ENCODE measurements around the gene OR6J1. TPM values are rescaled to one million over a fixed set of nuclear protein-coding genes. Genes with fewer than 3 reads are reported as not detected.
"Not testable (repeated sequence)": the region's sequence is repeated elsewhere in the genome, so short reads cannot be mapped to it uniquely, and the experiment has no call there.

OR6J1 gene
- not detected in 2 replicates for total RNA-seq

DNA sequence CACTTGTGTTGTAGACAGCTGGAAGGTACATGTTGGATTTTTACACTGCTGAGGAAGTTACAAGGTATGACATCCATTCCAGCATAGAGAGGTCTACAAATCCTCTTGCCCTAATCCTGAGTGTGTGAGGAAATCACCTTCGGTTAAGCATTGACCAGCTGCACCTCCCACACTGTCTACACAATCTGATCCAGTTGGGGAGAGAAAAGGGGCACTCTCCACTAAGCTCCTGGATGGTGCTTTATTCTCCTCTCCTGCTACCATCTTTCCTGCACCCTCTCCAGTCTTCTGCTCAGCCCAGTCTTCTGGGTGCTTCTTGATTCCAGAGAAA is at the start of gene OR6J1:
Gene OR6J1 (minus strand): TSS at position 48 of the 331 bp plus-strand sequence. CDS start 9,541 bp downstream, outside the sequence.
- intact Hi-C loops (cut with micrococcal nuclease): no loop called here

DNA sequence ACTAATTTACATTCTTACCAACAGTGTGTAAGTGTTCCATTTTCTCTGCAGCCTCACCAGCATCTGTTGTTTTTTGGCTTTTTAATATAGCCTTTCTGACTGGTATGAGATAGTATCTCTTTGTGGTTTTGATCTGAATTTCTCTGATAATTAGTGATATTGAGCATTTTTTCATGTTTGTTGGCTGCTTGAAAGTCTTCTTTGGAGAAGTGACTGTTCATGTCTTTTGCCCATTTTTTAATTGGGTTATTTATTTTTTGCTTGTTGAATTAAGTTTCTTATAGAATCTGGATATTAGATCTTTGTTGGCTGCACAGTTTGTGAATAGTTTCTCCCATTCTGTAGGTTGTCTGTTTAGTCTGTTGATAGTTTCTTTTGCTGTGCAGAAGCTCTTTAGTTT is 48.0 kb upstream of the OR6J1 start:
- peaks cover 16% of the 10 kb centered on the region for H3K27me3 Mint-ChIP-seq

More for the DNA sequence above, at the start of gene OR6J1:
- Mint-ChIP-seq H3K4me3 (no peak within 1 kb of the TSS), H3K27ac (no peak within 1 kb of the TSS), H3K9me3 (no peaks in the 10 kb centered on the region), H3K27me3 (peaks cover 5% of the 10 kb centered on the region), H3K4me1 (no peaks in the 10 kb centered on the region), H3K36me3 (ENCODE audit: low read depth) (no peaks in the 10 kb centered on the region)
- no peak for DNase-seq

DNA sequence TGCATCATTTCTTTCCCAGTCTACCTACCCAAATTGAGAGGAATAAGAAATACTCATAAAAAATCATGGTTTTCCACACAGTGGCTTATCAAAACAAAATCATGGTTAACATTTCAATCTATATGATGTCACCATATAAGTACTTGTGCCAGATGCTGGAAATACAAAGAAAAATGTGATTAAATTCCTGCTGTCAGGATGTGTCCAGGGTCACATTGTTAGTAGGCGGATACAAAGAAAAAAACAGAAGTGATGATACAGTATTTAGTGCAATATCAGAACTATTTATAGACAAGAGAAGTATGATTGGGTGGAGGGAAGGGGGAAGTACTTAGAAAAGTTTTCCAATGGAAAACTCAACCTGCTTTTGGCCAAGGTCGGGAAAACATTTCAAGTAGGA is 47.0 kb upstream of the OR6J1 start:
- intact Hi-C loops (cut with micrococcal nuclease): no loop called here
- Mint-ChIP-seq H3K36me3 (ENCODE audit: low read depth) (peaks cover 2% of the 10 kb centered on the region), H3K9me3 (peaks cover 38% of the 10 kb centered on the region), H3K4me1 (peaks cover 4% of the 10 kb centered on the region), H3K27ac (no peak overlapping the region), H3K4me3 (no peak overlapping the region), H3K27me3 (peaks cover 16% of the 10 kb centered on the region)
- DNase-seq: no peak

More for the DNA sequence above, 48.0 kb upstream of the OR6J1 start:
- Mint-ChIP-seq H3K36me3 (ENCODE audit: low read depth) (peaks cover 2% of the 10 kb centered on the region), H3K9me3 (peaks cover 38% of the 10 kb centered on the region), H3K4me3 (no peak overlapping the region), H3K27ac (no peak overlapping the region), H3K4me1 (peaks cover 4% of the 10 kb centered on the region)
- intact Hi-C loops (cut with micrococcal nuclease): no loop called here
- no peak for DNase-seq

DNA sequence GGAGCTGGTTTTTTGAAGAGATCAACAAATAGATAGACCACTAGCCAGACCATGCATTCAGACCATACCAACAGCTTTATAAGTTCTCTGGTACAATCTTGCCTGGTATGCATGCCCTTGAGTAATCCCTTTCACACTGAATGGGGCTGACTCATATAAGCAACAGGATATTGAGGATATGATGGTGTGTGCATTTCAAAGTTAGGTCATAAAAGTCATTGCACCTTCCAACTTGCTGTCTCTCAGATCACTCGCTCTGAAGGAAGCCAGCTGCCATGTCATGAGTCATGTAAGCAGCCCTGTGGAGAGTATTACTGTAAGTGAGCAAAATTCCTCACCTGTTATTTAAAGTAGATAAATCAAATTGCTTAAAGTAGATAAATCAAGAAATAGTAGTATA is 45.0 kb upstream of the OR6J1 start:
- intact Hi-C loops (cut with micrococcal nuclease): no loop called here
- Mint-ChIP-seq H3K27me3 (peaks cover 20% of the 10 kb centered on the region), H3K36me3 (ENCODE audit: low read depth) (peaks cover 2% of the 10 kb centered on the region), H3K27ac (no peak overlapping the region), H3K4me1 (peaks cover 4% of the 10 kb centered on the region), H3K9me3 (peaks cover 38% of the 10 kb centered on the region), H3K4me3 (no peak overlapping the region)
- DNase-seq: no peak

DNA sequence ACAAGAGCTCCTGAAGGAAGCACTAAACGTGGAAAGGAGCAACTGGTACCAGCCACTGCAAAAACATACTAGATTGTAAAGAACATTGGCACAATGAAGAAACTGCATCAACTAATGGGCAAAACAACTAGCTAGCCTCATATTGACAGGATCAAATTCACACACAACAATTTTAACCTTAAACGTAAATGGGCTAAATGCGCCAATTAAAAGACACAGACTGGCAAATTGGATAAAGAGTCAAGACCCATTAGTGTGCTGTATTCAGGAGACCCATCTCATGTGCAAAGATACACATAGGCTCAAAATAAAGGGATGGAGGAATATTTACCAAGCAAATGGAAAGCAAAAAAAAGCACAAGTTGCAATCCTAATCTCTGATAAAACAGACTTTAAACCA is 43.8 kb upstream of the OR6J1 start:
- intact Hi-C loops (cut with micrococcal nuclease); H3K4me1 Mint-ChIP-seq; H3K27ac Mint-ChIP-seq; DNase-seq; H3K4me3 Mint-ChIP-seq; H3K36me3 Mint-ChIP-seq (ENCODE audit: low read depth): not testable (repeated sequence)
- Mint-ChIP-seq H3K9me3 (peaks cover 38% of the 10 kb centered on the region), H3K27me3 (peaks cover 28% of the 10 kb centered on the region)

DNA sequence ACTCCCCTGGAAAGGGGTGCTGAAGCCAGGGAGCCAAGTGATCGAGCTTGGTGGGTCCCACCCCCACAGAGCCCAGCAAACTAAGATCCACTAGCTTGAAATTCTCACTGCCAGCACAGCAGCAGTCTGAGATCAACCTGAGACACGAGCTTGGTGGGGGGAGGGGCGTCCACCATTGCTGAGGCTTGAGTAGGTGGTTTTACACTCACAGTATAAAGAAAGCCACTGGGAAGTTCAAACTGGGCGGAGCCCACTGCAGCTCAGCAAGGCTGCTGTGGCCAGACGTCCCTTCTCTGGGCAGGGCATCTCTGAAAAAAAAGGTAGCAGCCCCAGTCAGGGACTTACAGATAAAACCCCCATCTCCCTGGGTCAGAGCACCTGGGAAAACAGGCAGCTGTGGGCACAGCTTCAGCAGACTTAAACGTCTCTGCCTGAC is 42.0 kb upstream of the OR6J1 start:
- Mint-ChIP-seq H3K9me3 (peaks cover 31% of the 10 kb centered on the region), H3K27me3 (peaks cover 39% of the 10 kb centered on the region)
- H3K36me3 Mint-ChIP-seq (ENCODE audit: low read depth); intact Hi-C loops (cut with micrococcal nuclease); H3K4me3 Mint-ChIP-seq; H3K4me1 Mint-ChIP-seq; H3K27ac Mint-ChIP-seq; DNase-seq: not testable (repeated sequence)

DNA sequence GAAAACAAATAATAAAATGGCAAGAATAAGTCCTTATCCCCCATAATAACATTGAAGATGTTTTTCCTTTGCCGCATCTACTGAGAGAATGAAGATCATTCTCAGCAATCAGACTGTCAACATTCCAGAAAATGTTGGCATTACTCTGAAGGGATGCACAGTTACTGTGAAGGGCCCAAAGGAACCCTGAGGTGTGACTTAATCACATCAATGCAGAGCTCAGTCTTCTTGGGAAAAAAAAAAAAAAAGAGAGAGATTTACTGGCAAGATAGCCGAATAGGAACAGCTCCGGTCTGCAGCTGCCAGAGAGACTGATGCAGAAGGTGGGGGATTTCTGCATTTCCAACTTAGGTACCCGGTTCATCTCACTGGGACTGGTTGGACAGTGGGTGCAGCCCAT is 41.3 kb upstream of the OR6J1 start:
- peaks cover 39% of the 10 kb centered on the region for H3K27me3 Mint-ChIP-seq
- no peak overlapping the region for H3K27ac Mint-ChIP-seq
- intact Hi-C loops (cut with micrococcal nuclease): no loop called here
- DNase-seq: no peak
- no peak overlapping the region for H3K4me3 Mint-ChIP-seq
- peaks cover 4% of the 10 kb centered on the region for H3K4me1 Mint-ChIP-seq
- peaks cover 24% of the 10 kb centered on the region for H3K9me3 Mint-ChIP-seq
- peaks cover 2% of the 10 kb centered on the region for H3K36me3 Mint-ChIP-seq (ENCODE audit: low read depth)

DNA sequence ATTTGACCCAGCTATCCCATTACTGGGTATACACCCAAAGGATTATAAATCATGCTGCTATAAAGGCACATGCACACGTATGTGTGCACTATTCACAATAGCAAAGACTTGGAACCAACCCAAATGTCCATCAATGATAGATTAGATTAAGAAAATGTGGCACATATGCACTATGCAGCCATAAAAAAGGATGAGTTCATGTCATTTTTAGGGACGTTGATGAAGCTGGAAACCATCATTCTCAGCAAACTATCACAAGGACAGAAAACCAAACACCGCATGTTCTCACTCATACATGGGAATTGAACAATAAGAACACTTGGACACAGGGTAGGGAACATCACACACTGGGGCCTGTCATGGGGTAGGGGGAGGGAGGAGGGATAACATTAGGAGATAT is 39.3 kb upstream of the OR6J1 start:
- H3K27ac Mint-ChIP-seq; H3K4me3 Mint-ChIP-seq; DNase-seq; H3K4me1 Mint-ChIP-seq; intact Hi-C loops (cut with micrococcal nuclease); H3K36me3 Mint-ChIP-seq (ENCODE audit: low read depth): not testable (repeated sequence)
- H3K9me3 Mint-ChIP-seq: peaks cover 15% of the 10 kb centered on the region
- H3K27me3 Mint-ChIP-seq: peaks cover 47% of the 10 kb centered on the region

DNA sequence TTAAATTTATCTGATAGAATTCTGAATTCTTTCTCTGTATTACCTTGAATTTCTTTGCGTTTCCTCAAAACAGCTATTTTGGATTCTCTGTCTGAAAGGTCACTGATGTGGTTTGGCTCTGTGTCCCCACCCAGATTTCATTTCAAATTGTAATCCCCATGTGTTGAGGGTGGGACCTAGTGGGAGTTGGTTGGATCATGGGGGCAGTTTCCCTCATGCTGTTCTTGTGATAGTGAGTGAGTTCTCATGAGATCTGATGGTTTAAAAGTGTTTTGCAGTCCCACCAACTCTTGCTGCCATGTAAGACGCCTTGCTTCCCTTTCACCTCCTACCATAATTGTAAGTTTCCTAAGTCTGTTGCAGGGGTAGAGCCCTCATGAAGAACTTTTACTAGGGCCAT is 34.1 kb upstream of the OR6J1 start:
- DNase-seq: no peak
- Mint-ChIP-seq H3K9me3 (peaks cover 13% of the 10 kb centered on the region), H3K27ac (no peak overlapping the region), H3K36me3 (ENCODE audit: low read depth) (no peaks in the 10 kb centered on the region), H3K27me3 (peaks cover 40% of the 10 kb centered on the region), H3K4me1 (no peaks in the 10 kb centered on the region), H3K4me3 (no peak overlapping the region)
- intact Hi-C loops (cut with micrococcal nuclease): no loop called here

DNA sequence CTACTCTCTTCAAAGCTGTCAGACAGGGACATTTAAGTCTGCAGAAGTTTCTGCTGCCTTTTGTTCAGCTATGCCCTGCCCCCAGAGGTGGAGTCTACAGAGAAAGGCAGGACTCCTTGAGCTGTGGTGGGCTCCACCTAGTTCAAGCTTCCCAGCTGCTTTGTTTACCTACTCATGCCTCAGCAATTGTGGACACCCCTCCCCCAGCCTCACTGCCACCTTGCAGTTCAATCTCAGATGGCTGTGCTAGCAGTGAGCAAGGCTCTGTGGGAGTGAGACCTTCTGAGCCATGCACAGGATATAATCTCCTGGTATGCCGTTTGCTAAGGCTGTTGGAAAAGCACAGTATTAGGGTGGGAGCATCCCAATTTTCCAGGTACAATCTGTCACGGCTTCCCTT is 33.4 kb upstream of the OR6J1 start:
- H3K4me1 Mint-ChIP-seq; H3K27ac Mint-ChIP-seq; DNase-seq; intact Hi-C loops (cut with micrococcal nuclease); H3K9me3 Mint-ChIP-seq; H3K4me3 Mint-ChIP-seq; H3K36me3 Mint-ChIP-seq (ENCODE audit: low read depth): not testable (repeated sequence)
- peaks cover 35% of the 10 kb centered on the region for H3K27me3 Mint-ChIP-seq

DNA sequence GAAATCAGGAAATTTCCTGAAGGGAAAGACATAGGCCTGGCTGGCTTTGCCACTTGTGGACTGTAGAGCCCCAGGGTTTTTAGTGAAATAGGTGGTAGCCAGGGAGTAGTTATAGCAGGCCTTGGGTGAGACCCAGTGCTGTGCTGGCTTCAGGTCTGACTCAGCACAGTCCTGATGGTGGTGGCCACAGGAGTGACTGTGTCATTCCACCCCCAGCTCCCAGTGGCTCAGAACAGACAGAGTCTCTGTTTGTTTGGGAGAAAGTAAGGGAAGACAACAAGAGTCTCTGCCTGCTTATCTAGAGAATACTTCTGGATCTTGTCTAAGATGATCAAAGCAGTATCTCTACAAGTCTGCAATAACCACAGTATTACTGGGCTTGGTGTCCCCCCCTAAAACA is 27.5 kb upstream of the OR6J1 start:
- Mint-ChIP-seq H3K27me3 (peaks cover 14% of the 10 kb centered on the region), H3K4me1 (no peaks in the 10 kb centered on the region), H3K27ac (no peak overlapping the region), H3K9me3 (peaks cover 15% of the 10 kb centered on the region), H3K36me3 (ENCODE audit: low read depth) (no peaks in the 10 kb centered on the region), H3K4me3 (no peak overlapping the region)
- no peak for DNase-seq
- intact Hi-C loops (cut with micrococcal nuclease): no loop called here

DNA sequence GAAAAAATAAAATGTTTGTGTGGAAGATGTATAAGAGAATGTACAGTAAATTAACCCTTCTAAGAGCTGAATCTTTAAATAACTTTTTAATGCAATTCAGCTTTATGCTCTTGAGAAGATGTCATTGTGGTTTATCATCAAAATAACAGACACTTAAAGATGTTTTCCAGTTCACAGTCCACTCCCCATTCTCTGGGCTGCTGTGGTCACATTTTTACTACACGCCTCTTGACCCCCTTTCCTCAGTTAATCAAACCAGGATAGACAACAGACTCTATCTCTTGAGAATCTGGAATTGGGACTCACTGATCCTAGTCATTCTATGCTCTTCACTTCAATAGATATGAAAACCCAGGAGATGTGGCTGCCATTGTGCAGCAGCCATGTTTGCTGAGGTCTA is 24.7 kb upstream of the OR6J1 start:
- H3K27me3 Mint-ChIP-seq: peaks cover 8% of the 10 kb centered on the region
- H3K9me3 Mint-ChIP-seq: peaks cover 14% of the 10 kb centered on the region
- DNase-seq: no peak
- no peaks in the 10 kb centered on the region for H3K36me3 Mint-ChIP-seq (ENCODE audit: low read depth)
- no peak overlapping the region for H3K4me3 Mint-ChIP-seq
- no peak overlapping the region for H3K27ac Mint-ChIP-seq
- intact Hi-C loops (cut with micrococcal nuclease): no loop called here
- peaks cover 3% of the 10 kb centered on the region for H3K4me1 Mint-ChIP-seq

DNA sequence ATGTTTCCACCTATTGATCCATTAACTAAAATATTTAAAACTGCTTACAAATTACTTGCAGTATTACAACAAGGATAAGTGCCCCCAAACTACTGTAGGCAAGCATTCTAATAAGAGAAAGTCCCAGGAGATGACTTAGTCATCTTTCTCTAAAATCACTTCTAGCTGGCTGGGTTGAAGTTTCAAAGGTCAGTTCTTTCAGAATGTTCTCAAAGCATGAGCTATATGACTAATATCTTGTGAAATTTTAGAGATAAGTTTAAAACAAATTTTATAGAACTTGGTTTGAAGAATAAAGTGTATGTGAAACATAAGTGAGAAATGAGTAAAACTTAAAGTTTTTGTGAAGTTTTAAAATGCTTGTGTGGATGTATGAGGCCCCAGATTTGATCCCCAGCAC is 24.3 kb upstream of the OR6J1 start:
- DNase-seq: no peak
- Mint-ChIP-seq H3K4me3 (no peak overlapping the region), H3K4me1 (peaks cover 3% of the 10 kb centered on the region), H3K36me3 (ENCODE audit: low read depth) (no peaks in the 10 kb centered on the region), H3K9me3 (peaks cover 11% of the 10 kb centered on the region), H3K27ac (no peak overlapping the region), H3K27me3 (peaks cover 4% of the 10 kb centered on the region)
- intact Hi-C loops (cut with micrococcal nuclease): no loop called here

DNA sequence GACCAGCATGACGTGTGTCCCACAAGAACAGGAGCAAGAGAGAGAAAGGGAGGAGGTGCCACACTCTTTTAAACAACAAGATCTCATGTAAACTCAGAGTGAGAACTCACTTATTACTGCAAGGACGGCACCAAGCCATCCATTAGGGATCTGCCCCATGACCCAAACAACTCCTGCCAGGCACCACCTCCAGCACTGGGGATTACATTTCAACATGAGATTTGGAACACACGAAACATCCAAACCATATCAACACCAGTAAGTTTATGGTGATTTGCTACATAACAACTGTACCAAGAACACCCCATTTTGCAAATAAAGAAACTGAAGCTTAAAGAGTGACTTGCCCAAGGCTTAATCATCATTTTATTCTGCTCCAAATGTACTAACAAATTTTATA is 23.7 kb upstream of the OR6J1 start:
- H3K36me3 Mint-ChIP-seq (ENCODE audit: low read depth): no peaks in the 10 kb centered on the region
- H3K27me3 Mint-ChIP-seq: no peaks in the 10 kb centered on the region
- peaks cover 11% of the 10 kb centered on the region for H3K9me3 Mint-ChIP-seq
- no peak overlapping the region for H3K27ac Mint-ChIP-seq
- DNase-seq: no peak
- peaks cover 3% of the 10 kb centered on the region for H3K4me1 Mint-ChIP-seq
- intact Hi-C loops (cut with micrococcal nuclease): no loop called here
- no peak overlapping the region for H3K4me3 Mint-ChIP-seq

DNA sequence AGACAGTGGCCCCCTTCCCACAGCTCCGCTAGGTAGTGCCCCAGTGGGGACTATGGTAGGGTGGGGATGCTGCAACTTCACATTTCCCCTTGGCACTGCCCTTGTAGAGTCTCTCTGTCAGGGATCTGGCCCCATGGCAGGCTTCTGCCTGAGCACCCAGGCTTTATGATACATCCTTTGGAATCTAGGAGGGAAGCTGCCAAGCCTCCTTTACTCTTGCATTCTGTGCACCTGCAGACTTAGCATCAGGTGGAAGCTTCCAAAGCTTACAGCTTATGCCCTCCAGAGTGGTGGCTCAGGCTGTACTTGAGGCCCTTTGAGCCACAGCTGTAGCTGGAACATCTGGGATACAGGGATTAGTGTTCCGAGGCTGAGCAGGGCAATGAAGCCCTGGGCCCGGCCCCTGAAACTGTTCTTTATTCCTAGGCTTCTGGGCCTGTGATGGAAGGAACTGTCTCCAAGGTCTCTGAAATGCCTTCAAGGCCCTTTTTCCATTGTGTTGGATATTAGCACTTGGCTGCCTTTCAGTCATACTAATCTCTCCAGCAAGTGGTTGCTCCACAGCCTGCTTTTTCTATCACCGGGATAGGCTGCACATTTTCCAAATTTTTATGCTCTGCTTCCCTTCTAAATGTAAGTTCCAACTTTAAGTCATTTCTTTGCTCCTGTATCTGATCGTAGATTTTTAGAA is 22.2 kb upstream of the OR6J1 start:
- no peaks in the 10 kb centered on the region for H3K36me3 Mint-ChIP-seq (ENCODE audit: low read depth)
- H3K4me1 Mint-ChIP-seq: peaks cover 3% of the 10 kb centered on the region
- H3K9me3 Mint-ChIP-seq: peaks cover 11% of the 10 kb centered on the region
- H3K4me3 Mint-ChIP-seq: no peak overlapping the region
- H3K27ac Mint-ChIP-seq: no peak overlapping the region
- H3K27me3 Mint-ChIP-seq: peaks cover 3% of the 10 kb centered on the region
- intact Hi-C loops (cut with micrococcal nuclease): no loop called here
- no peak for DNase-seq

Measured in activated CD4-positive, alpha-beta T cell treated with anti-CD3 and anti-CD28 coated beads, Interleukin-2, amount 10 ng/mL, durations not matched to agents 24 days and 14 days (primary cell).